Panc1 (cell line): Measurements from ENCODE around the gene USP32. TPM values are rescaled to one million over a fixed set of nuclear protein-coding genes. Genes with fewer than 3 reads are reported as not detected.

Experiments used
- ATAC-seq: fragments of 200-7000 bp; cut with Tn5 transposase; 2 replicates; pipeline ENCODE4 v1.9.1; 2020; ENCODE audit warnings: mild to moderate bottlenecking, moderate library complexity
- BruUV-seq: library from RNA; stranded (reverse); fragments of 400-500 nt; replicated peaks from 2 replicates; lab custom pipeline; 2021; lab: Mats Ljungman, UMichigan
- CTCF ChIA-PET: fragments of 300-600 bp; sonication (Branson Sonifier 250); formaldehyde crosslinking; loops from one replicate; lab custom pipeline; 2022; ENCODE audit warnings: antibody characterized with exemption; lab: Charles Lee
- POLR2A ChIA-PET: fragments of 300-600 bp; sonication (Branson Sonifier 250); formaldehyde crosslinking; loops from one replicate; lab custom pipeline; 2022; ENCODE audit warnings: antibody characterized with exemption; lab: Charles Lee
- DNase-seq: peaks from one replicate; pipeline ENCODE4 v3.0.0-alpha.2; 2010; ENCODE audit warnings: low read depth, low spot score
- H3K27ac ChIP-seq: 2 replicates; pipeline ENCODE4 v1.5.1; 2011; ENCODE audit warnings: mild to moderate bottlenecking, low read length, inconsistent platforms
- H3K27me3 ChIP-seq: fragments of 200-500 bp; sonication (Bioruptor generic); 2 replicates; pipeline ENCODE4 v1.6.0; 2014; ENCODE audit warnings: low read length, inconsistent platforms; ENCODE audit not compliant: control insufficient read depth, insufficient read depth
- H3K36me3 ChIP-seq: fragments of 200-500 bp; sonication (Bioruptor generic); 2 replicates; pipeline ENCODE4 v1.5.1; 2014; ENCODE audit warnings: inconsistent platforms, mild to moderate bottlenecking, low read length, moderate library complexity; ENCODE audit not compliant: control insufficient read depth, insufficient read depth
- H3K4me1 ChIP-seq: 2 replicates; pipeline ENCODE4 v1.5.1; 2011; ENCODE audit warnings: inconsistent platforms, mild to moderate bottlenecking, low read length, moderate library complexity; ENCODE audit not compliant: control insufficient read depth, insufficient read depth
- H3K4me3 ChIP-seq, 2 experiments: 2 replicates each; pipeline ENCODE4 v1.5.1; 2011 to 2012; ENCODE audit warnings: low read depth in 2 of 2, low read length in 2 of 2, mild to moderate bottlenecking in 2 of 2, inconsistent platforms in 1 of 2, moderate library complexity in 1 of 2
- H3K9me3 ChIP-seq: fragments of 200-500 bp; sonication (Bioruptor generic); 2 replicates; pipeline ENCODE4 v1.5.1; 2014; ENCODE audit warnings: low read depth, mild to moderate bottlenecking, inconsistent platforms, low read length, moderate library complexity; ENCODE audit not compliant: control insufficient read depth, insufficient read depth
- CTCF ChIP-seq: fragments of 450-650 bp; IDR thresholded peaks from 2 replicates; pipeline ENCODE4 v1.5.1; 2017; ENCODE audit warnings: mild to moderate bottlenecking
- POLR2AphosphoS5 ChIP-seq: IDR thresholded peaks from 2 replicates; pipeline ENCODE4 v1.6.1; 2012; ENCODE audit warnings: mild to moderate bottlenecking, low read depth, low read length, moderate library complexity
- REST ChIP-seq, 2 experiments: IDR thresholded peaks; 2 replicates each; pipeline ENCODE4 v1.6.1; 2011 to 2012; ENCODE audit warnings: low read depth in 2 of 2, control low read depth in 1 of 2, low read length in 1 of 2, mild to moderate bottlenecking in 1 of 2, moderate library complexity in 1 of 2; ENCODE audit not compliant: insufficient read depth in 1 of 2
- SIN3A ChIP-seq: IDR thresholded peaks from 2 replicates; pipeline ENCODE4 v1.6.1; 2012; ENCODE audit warnings: low read depth, mild to moderate bottlenecking, low read length, moderate library complexity, borderline replicate concordance; ENCODE audit not compliant: insufficient read depth
- TCF7L2 ChIP-seq: IDR thresholded peaks from 2 replicates; pipeline ENCODE4 v1.6.1; 2011; ENCODE audit warnings: mild to moderate bottlenecking, low read depth, low read length, inconsistent platforms
- in situ Hi-C: cut with HindIII; loops from 2 replicates; pipeline ENCODE4 v1.10.0; 2016; ENCODE audit warnings: low sequenced_read_pairs, low pct_unique_long_range_greater_than_20kb
- intact Hi-C: fragments of 100-400 bp; cut with micrococcal nuclease; formaldehyde crosslinking; loops from one replicate; pipeline ENCODE4 v1.10.0; 2022; ENCODE audit not compliant: unreplicated experiment
- total RNA-seq: library from RNA; stranded (reverse); gene quantifications from one replicate; pipeline ENCODE4 v1.2.1, GENCODE V29; 2021; ENCODE audit not compliant: unreplicated experiment

The USP32 gene
- total RNA-seq, 1 experiment from 2014 or later = 45.5 TPM

GRCh38 chr17:60145006-60145935, 246.7 kb downstream of the USP32 start:
- POLR2A ChIA-PET = interaction anchor here (0.5 kb wide), 1 partner anchor 14 kb away, joined by 3 read pairs; no protein-coding TSS in a partner anchor
- Histone ChIP-seq H3K27me3 (no peaks in the 10 kb centered on the region), H3K4me3 (no peak overlapping the region), H3K27ac (no peak overlapping the region), H3K4me1 (peaks cover 4% of the 10 kb centered on the region), H3K36me3 (no peaks in the 10 kb centered on the region), H3K9me3 (no peaks in the 10 kb centered on the region)
- in situ Hi-C loops = no loop called here
- CTCF ChIA-PET = interaction anchor here (0.5 kb wide), 1 partner anchor 493 kb away, joined by 3 read pairs; no protein-coding TSS in a partner anchor
- no TSS peak for BruUV-seq
- ATAC-seq (no peak), DNase-seq (no peak)
- intact Hi-C loops = no loop called here
- TF ChIP-seq SIN3A (no peak), POLR2AphosphoS5 (no peak), REST (IDR thresholded peaks at IDR 0.05; ENCODE audit: insufficient read depth in 1 of 2, low read depth in 2 of 2, low read length in 1 of 2) (no peak), CTCF (no peak), TCF7L2 (no peak)

- POLR2A ChIA-PET = no interaction called here
- CTCF ChIA-PET = interaction anchor here (0.7 to 1.0 kb wide), 2 partner anchors 31 to 335 kb away, joined by 3 read pairs; no protein-coding TSS in a partner anchor
These were observed 248.9 kb downstream of the USP32 start for GRCh38 chr17:60142872-60143499.

More at GRCh38 chr17:60142872-60143499, 248.9 kb downstream of the USP32 start:
- Histone ChIP-seq H3K4me1 (peaks cover 4% of the 10 kb centered on the region), H3K36me3 (no peaks in the 10 kb centered on the region), H3K4me3 (peak overlapping the region; percentile 19 to 33; a peak in 3 of 4 replicates), H3K27me3 (no peaks in the 10 kb centered on the region), H3K9me3 (no peaks in the 10 kb centered on the region), H3K27ac (peak overlapping the region; percentile 61; the same call in 1 of the 2 replicates)
- DNase-seq (peak; percentile 57), ATAC-seq (peak; percentile 94)
- BruUV-seq = no TSS peak
- in situ Hi-C loops = no loop called here
- intact Hi-C loops = no loop called here
- TF ChIP-seq CTCF (peak; percentile 86), REST (IDR thresholded peaks at IDR 0.05; ENCODE audit: insufficient read depth in 1 of 2, low read depth in 2 of 2, low read length in 1 of 2) (no peak)
